ENCODE data around the gene FAAP100. TPM values are rescaled to one million over a fixed set of nuclear protein-coding genes. Genes with fewer than 3 reads are reported as not detected.

The FAAP100 gene
- total and polyA plus RNA-seq, 4 donors = 8.8 to 48.4 (median 26.6) TPM

- Histone ChIP-seq H3K36me3 (ENCODE audit: control insufficient read depth in 1 of 2, insufficient read depth in 2 of 2, low read length in 1 of 2) (no peaks in the 10 kb centered on the region), H3K4me3 (ENCODE audit: low read length in 2 of 2) (no peak overlapping the region), H3K27me3 (ENCODE audit: control insufficient read depth in 1 of 2, insufficient read depth in 2 of 2, low read length in 1 of 2) (no peaks in the 10 kb centered on the region), H3K4me1 (ENCODE audit: control insufficient read depth in 1 of 2, insufficient read depth in 2 of 2, low read length in 2 of 2) (no peaks in the 10 kb centered on the region), H3K9me3 (ENCODE audit: control insufficient read depth, low read length) (no peaks in the 10 kb centered on the region), H3K27ac (ENCODE audit: low read depth in 1 of 2, low read length in 2 of 2) (no peak overlapping the region)
- ATAC-seq (ENCODE audit: low FRiP score) = no peak
- intact Hi-C loops (cut with DNase I) = no loop called here
- 81 to 89% methylated on average over 20 to 21 of the region's 21 CpGs for WGBS, 2 donors
- no peak for DNase-seq
These were observed 25.2 kb downstream of the FAAP100 start for GRCh38 chr17:81526662-81527571.

DNA sequence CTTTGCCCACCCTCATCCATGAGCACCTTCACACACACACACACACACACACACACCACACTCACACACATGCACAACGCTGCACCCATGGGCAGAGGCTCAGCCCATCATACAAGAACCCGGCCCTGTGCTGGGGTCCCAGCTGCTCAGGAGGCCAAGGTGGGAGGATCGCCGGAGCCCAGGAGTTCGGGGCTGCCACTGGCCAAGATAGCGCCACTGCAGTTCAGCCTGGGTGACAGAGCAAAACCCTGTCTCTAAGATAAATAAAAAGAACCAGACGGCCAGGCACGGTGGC lies 27.3 kb downstream of the FAAP100 start:
- Histone ChIP-seq H3K27me3 (ENCODE audit: control insufficient read depth in 1 of 2, insufficient read depth in 2 of 2, low read length in 1 of 2) (no peaks in the 10 kb centered on the region), H3K36me3 (ENCODE audit: control insufficient read depth in 1 of 2, insufficient read depth in 2 of 2, low read length in 1 of 2) (no peaks in the 10 kb centered on the region), H3K4me1 (ENCODE audit: control insufficient read depth in 1 of 2, insufficient read depth in 2 of 2, low read length in 2 of 2) (no peaks in the 10 kb centered on the region), H3K27ac (ENCODE audit: low read depth in 1 of 2, low read length in 2 of 2) (no peak overlapping the region), H3K4me3 (ENCODE audit: low read length in 2 of 2) (no peak overlapping the region), H3K9me3 (ENCODE audit: control insufficient read depth, low read length) (no peaks in the 10 kb centered on the region)
- DNase-seq (no peak), ATAC-seq (ENCODE audit: low FRiP score) (no peak)
- 88 to 91% methylated on average over 8 of the region's 8 CpGs for WGBS, 2 donors
- intact Hi-C loops (cut with DNase I) = no loop called here

GRCh38 chr17:81524039-81524864 lies 27.9 kb downstream of the FAAP100 start:
- Histone ChIP-seq H3K27ac (ENCODE audit: low read depth in 1 of 2, low read length in 2 of 2) (no peak overlapping the region), H3K27me3 (ENCODE audit: control insufficient read depth in 1 of 2, insufficient read depth in 2 of 2, low read length in 1 of 2) (no peaks in the 10 kb centered on the region), H3K36me3 (ENCODE audit: control insufficient read depth in 1 of 2, insufficient read depth in 2 of 2, low read length in 1 of 2) (no peaks in the 10 kb centered on the region), H3K4me1 (ENCODE audit: control insufficient read depth in 1 of 2, insufficient read depth in 2 of 2, low read length in 2 of 2) (no peaks in the 10 kb centered on the region), H3K4me3 (ENCODE audit: low read length in 2 of 2) (no peak overlapping the region), H3K9me3 (ENCODE audit: control insufficient read depth, low read length) (no peaks in the 10 kb centered on the region)
- DNase-seq (no peak), ATAC-seq (ENCODE audit: low FRiP score) (no peak)
- intact Hi-C loops (cut with DNase I) = no loop called here
- WGBS, 2 donors = 43 to 46% methylated on average over 17 to 18 of the region's 18 CpGs

- Histone ChIP-seq H3K4me1 (ENCODE audit: control insufficient read depth in 1 of 2, insufficient read depth in 2 of 2, low read length in 2 of 2) (no peaks in the 10 kb centered on the region), H3K36me3 (ENCODE audit: control insufficient read depth in 1 of 2, insufficient read depth in 2 of 2, low read length in 1 of 2) (no peaks in the 10 kb centered on the region), H3K27ac (ENCODE audit: low read depth in 1 of 2, low read length in 2 of 2) (no peak overlapping the region), H3K4me3 (ENCODE audit: low read length in 2 of 2) (no peak overlapping the region), H3K27me3 (ENCODE audit: control insufficient read depth in 1 of 2, insufficient read depth in 2 of 2, low read length in 1 of 2) (no peaks in the 10 kb centered on the region), H3K9me3 (ENCODE audit: control insufficient read depth, low read length) (no peaks in the 10 kb centered on the region)
- peak; percentile 5 for ATAC-seq (ENCODE audit: low FRiP score)
- peak in 1 of 2 donors; percentile 91 for DNase-seq
- intact Hi-C loops (cut with DNase I) = no loop called here
- WGBS, 2 donors = 4 to 6% methylated on average over 16 to 17 of the region's 17 CpGs
These were observed 28.6 kb downstream of the FAAP100 start for GRCh38 chr17:81523402-81524038.

GRCh38 chr17:81522491-81523401 lies 29.4 kb downstream of the FAAP100 start:
- Histone ChIP-seq H3K27ac (ENCODE audit: low read depth in 1 of 2, low read length in 2 of 2) (no peak overlapping the region), H3K27me3 (ENCODE audit: control insufficient read depth in 1 of 2, insufficient read depth in 2 of 2, low read length in 1 of 2) (no peaks in the 10 kb centered on the region), H3K36me3 (ENCODE audit: control insufficient read depth in 1 of 2, insufficient read depth in 2 of 2, low read length in 1 of 2) (no peaks in the 10 kb centered on the region), H3K4me1 (ENCODE audit: control insufficient read depth in 1 of 2, insufficient read depth in 2 of 2, low read length in 2 of 2) (peaks cover 0 to 1% of the 10 kb centered on the region in 2 donors), H3K4me3 (ENCODE audit: low read length in 2 of 2) (no peak overlapping the region), H3K9me3 (ENCODE audit: control insufficient read depth, low read length) (no peaks in the 10 kb centered on the region)
- WGBS, 2 donors = 58 to 59% methylated on average over 26 of the region's 26 CpGs
- intact Hi-C loops (cut with DNase I) = no loop called here
- ATAC-seq (ENCODE audit: low FRiP score) (no peak), DNase-seq (no peak)

DNA sequence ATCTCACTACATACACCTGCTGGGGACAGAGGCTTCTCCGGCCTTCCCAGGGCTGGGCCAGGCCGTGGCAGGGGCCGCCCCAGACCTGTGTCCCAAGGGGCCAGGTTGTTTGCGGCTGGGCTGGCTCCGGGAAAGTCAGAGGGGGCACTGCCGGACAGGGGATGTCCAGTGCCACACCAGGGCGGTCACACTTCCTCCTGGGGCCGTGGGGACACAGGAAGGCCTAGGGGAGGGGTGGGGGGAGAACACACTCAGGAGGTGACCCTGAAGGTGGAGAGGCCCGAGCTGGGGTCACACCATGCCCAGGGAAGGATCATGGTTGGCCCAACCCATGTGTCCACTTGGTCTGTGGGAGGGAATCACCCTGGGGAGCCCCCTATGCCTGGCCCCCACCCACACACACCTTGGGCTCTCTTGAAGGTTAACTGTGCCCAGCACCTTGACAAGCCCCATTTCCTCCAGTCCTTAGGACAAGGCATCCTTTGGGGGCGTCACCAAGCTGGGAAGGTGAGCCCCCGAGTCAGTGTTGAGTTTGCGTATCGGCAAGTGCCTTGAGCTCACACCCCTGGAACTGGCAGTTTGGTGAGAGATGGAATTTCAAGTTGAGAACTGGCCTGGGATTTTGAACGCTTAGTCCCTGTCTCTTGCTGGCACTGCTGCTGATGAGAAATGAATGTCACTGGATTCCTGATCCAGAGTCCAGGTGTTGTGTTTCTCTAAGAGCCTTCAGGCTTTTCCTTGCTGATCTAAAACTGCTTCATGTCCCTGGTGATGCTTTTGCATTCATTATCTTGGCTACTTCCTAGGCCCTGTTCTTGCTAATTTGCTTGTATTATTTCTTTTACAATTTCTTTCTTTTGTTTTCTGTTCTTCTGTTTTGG lies 31.9 kb downstream of the FAAP100 start:
- H3K27me3 ChIP-seq (ENCODE audit: control insufficient read depth in 1 of 2, insufficient read depth in 2 of 2, low read length in 1 of 2) = no peaks in the 10 kb centered on the region
- 80 to 84% methylated on average over 14 of the region's 14 CpGs for WGBS, 2 donors
- no peaks in the 10 kb centered on the region for H3K36me3 ChIP-seq (ENCODE audit: control insufficient read depth in 1 of 2, insufficient read depth in 2 of 2, low read length in 1 of 2)
- H3K4me3 ChIP-seq (ENCODE audit: low read length in 2 of 2) = no peak overlapping the region
- no peak overlapping the region for H3K27ac ChIP-seq (ENCODE audit: low read depth in 1 of 2, low read length in 2 of 2)
- no peaks in the 10 kb centered on the region for H3K9me3 ChIP-seq (ENCODE audit: control insufficient read depth, low read length)
- H3K4me1 ChIP-seq (ENCODE audit: control insufficient read depth in 1 of 2, insufficient read depth in 2 of 2, low read length in 2 of 2) = peaks cover 0 to 1% of the 10 kb centered on the region in 2 donors
- ATAC-seq (ENCODE audit: low FRiP score) = no peak
- intact Hi-C loops (cut with DNase I) = loop anchor here in 1 of 2 donors (2.0 kb wide), 1 partner anchor 33 kb away; the partner anchor contains the start of gene FAAP100
- no peak for DNase-seq

GRCh38 chr17:81519284-81520020 lies 32.7 kb downstream of the FAAP100 start:
- Histone ChIP-seq H3K36me3 (ENCODE audit: control insufficient read depth in 1 of 2, insufficient read depth in 2 of 2, low read length in 1 of 2) (no peaks in the 10 kb centered on the region), H3K4me3 (ENCODE audit: low read length in 2 of 2) (peak overlapping the region; percentile 11 to 37), H3K4me1 (ENCODE audit: control insufficient read depth in 1 of 2, insufficient read depth in 2 of 2, low read length in 2 of 2) (peaks cover 0 to 1% of the 10 kb centered on the region in 2 donors), H3K9me3 (ENCODE audit: control insufficient read depth, low read length) (no peaks in the 10 kb centered on the region), H3K27ac (ENCODE audit: low read depth in 1 of 2, low read length in 2 of 2) (no peak overlapping the region), H3K27me3 (ENCODE audit: control insufficient read depth in 1 of 2, insufficient read depth in 2 of 2, low read length in 1 of 2) (no peaks in the 10 kb centered on the region)
- 7 to 8% methylated on average over 54 to 61 of the region's 61 CpGs for WGBS, 2 donors
- intact Hi-C loops (cut with DNase I) = loop anchor here (2.0 to 5.0 kb wide), 2 partner anchors 33 to 83 kb away; partner anchors contain the start of gene FAAP100 (in 1 of the 2)
- peak in 1 of 2 donors; percentile 89 for DNase-seq
- ATAC-seq (ENCODE audit: low FRiP score) = no peak

All from aorta (tissue), 5 donors.